Measurements from ENCODE around the gene UGGT1. TPM values are rescaled to one million over a fixed set of nuclear protein-coding genes. Genes with fewer than 3 reads are reported as not detected.

Gene UGGT1
- polyA plus RNA-seq, 1 of the 3 experiments (the other 2 are of a cell fraction): 20.0 TPM

DNA sequence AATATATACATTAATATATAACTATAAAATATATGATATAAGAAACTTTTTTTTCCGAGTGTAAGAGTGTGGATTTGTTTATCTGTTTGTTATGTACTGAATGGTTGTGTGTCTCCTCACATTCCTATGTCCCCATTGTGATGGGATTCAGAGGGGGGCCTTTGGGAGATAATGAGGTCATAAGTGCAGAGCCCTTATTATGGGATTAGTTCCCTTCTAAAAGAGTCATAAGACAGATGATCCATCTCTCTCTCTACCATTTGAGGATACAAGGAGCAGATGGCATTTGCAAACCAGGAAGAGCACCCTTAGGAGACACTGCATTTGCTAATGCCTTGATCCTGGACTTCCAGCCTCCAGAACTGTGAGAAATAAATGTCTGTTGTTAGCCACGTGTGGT, 32.9 kb upstream of the UGGT1 start:
- no peaks in the 10 kb centered on the region for H3K9me2 ChIP-seq
- no peaks in the 10 kb centered on the region for H3F3A ChIP-seq (replicated peaks; ENCODE audit: insufficient read depth)
- no peak for DNase-seq
- ChIA-PET POLR2A (no interaction called here), CTCF (no interaction called here)
- H3K9ac ChIP-seq: no peak overlapping the region
- H3K4me2 ChIP-seq: no peak overlapping the region
- no peak overlapping the region for H2AFZ ChIP-seq (ENCODE audit: low read depth)
- no peak overlapping the region for H3K4me3 ChIP-seq (ENCODE audit: low read depth in 2 of 2, low read length in 1 of 2)
- TF ChIP-seq TEAD4 (IDR thresholded peaks at IDR 0.05; ENCODE audit: borderline replicate concordance, insufficient read depth): no peak
- no peak for TF ChIP-seq RAD21 (IDR thresholded peaks at IDR 0.05; ENCODE audit: low read length)
- no peak for TF ChIP-seq CHD2 (IDR thresholded peaks at IDR 0.05; ENCODE audit: low read length, partially characterized antibody)
- TF ChIP-seq, protein P1, sequence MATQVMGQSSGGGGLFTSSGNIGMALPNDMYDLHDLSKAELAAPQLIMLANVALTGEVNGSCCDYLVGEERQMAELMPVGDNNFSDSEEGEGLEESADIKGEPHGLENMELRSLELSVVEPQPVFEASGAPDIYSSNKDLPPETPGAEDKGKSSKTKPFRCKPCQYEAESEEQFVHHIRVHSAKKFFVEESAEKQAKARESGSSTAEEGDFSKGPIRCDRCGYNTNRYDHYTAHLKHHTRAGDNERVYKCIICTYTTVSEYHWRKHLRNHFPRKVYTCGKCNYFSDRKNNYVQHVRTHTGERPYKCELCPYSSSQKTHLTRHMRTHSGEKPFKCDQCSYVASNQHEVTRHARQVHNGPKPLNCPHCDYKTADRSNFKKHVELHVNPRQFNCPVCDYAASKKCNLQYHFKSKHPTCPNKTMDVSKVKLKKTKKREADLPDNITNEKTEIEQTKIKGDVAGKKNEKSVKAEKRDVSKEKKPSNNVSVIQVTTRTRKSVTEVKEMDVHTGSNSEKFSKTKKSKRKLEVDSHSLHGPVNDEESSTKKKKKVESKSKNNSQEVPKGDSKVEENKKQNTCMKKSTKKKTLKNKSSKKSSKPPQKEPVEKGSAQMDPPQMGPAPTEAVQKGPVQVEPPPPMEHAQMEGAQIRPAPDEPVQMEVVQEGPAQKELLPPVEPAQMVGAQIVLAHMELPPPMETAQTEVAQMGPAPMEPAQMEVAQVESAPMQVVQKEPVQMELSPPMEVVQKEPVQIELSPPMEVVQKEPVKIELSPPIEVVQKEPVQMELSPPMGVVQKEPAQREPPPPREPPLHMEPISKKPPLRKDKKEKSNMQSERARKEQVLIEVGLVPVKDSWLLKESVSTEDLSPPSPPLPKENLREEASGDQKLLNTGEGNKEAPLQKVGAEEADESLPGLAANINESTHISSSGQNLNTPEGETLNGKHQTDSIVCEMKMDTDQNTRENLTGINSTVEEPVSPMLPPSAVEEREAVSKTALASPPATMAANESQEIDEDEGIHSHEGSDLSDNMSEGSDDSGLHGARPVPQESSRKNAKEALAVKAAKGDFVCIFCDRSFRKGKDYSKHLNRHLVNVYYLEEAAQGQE (IDR thresholded peaks at IDR 0.05; ENCODE audit: low read depth, low read length): no peak
- TF ChIP-seq, protein P2, sequence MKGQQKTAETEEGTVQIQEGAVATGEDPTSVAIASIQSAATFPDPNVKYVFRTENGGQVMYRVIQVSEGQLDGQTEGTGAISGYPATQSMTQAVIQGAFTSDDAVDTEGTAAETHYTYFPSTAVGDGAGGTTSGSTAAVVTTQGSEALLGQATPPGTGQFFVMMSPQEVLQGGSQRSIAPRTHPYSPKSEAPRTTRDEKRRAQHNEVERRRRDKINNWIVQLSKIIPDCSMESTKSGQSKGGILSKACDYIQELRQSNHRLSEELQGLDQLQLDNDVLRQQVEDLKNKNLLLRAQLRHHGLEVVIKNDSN (IDR thresholded peaks at IDR 0.05; ENCODE audit: borderline replicate concordance, low read depth): no peak
- TF ChIP-seq, protein P3, sequence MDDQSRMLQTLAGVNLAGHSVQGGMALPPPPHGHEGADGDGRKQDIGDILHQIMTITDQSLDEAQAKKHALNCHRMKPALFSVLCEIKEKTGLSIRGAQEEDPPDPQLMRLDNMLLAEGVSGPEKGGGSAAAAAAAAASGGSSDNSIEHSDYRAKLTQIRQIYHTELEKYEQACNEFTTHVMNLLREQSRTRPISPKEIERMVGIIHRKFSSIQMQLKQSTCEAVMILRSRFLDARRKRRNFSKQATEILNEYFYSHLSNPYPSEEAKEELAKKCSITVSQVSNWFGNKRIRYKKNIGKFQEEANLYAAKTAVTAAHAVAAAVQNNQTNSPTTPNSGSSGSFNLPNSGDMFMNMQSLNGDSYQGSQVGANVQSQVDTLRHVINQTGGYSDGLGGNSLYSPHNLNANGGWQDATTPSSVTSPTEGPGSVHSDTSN (IDR thresholded peaks at IDR 0.05): no peak
- TF ChIP-seq GATA2 (CRISPR knock-in tag; IDR thresholded peaks at IDR 0.05): no peak
- no peak for TF ChIP-seq SMC3 (IDR thresholded peaks at IDR 0.05; ENCODE audit: low read depth, low read length)
- TF ChIP-seq, protein P4, sequence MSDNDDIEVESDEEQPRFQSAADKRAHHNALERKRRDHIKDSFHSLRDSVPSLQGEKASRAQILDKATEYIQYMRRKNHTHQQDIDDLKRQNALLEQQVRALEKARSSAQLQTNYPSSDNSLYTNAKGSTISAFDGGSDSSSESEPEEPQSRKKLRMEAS (IDR thresholded peaks at IDR 0.05; ENCODE audit: low read depth): no peak
- no peak for TF ChIP-seq NFIC (IDR thresholded peaks at IDR 0.05; ENCODE audit: borderline replicate concordance)
- TF ChIP-seq RCOR1 (IDR thresholded peaks at IDR 0.05; ENCODE audit: low read length): no peak
- no peak for TF ChIP-seq RXRA (IDR thresholded peaks at IDR 0.05; ENCODE audit: borderline replicate concordance, low read depth)
- H3K9me3 ChIP-seq: no peaks in the 10 kb centered on the region
- 20% methylated on average over 2 of the region's 2 CpGs for WGBS (ENCODE audit: low lambda C conversion rate)
- H3K27ac ChIP-seq (ENCODE audit: low read depth in 2 of 2, low read length in 1 of 2): no peak overlapping the region
- peaks cover 0 to 2% of the 10 kb centered on the region in 2 experiments; a peak in 1 of 4 replicates for H3K4me1 ChIP-seq (ENCODE audit: control insufficient read depth in 1 of 2, insufficient read depth in 2 of 2, low read depth in 1 of 2, low read length in 1 of 2)
- 0 out of 2 replicates have a peak, but pooled peaks cover 5% of the 10 kb centered on the region for H3K27me3 ChIP-seq (ENCODE audit: insufficient read depth)
- no peaks in the 10 kb centered on the region for H3K79me2 ChIP-seq (ENCODE audit: insufficient read depth)
- H3K36me3 ChIP-seq (replicated peaks in 1 of 2; ENCODE audit: control insufficient read depth in 1 of 2, insufficient read depth in 2 of 2, low read length in 1 of 2): no peaks in the 10 kb centered on the region
- H4K20me1 ChIP-seq (ENCODE audit: insufficient read depth): no peaks in the 10 kb centered on the region
